GM19351 (cell line): ENCODE measurements around the gene SLAIN1.

Source experiments
- ATAC-seq: cut with Tn5 transposase; IDR thresholded peaks from one replicate; pipeline ENCODE4 v1.9.1; 2021; ENCODE audit warnings: mild to moderate bottlenecking, moderate library complexity; ENCODE audit not compliant: unreplicated experiment

The SLAIN1 gene

GRCh38 chr13:77703408-77703807 lies 5.9 kb downstream of the SLAIN1 start:
- ATAC-seq: no peak

- no peak for ATAC-seq
Measured at GRCh38 chr13:77714119-77714755, 16.8 kb downstream of the SLAIN1 start.

GRCh38 chr13:77715233-77715891 lies 17.9 kb downstream of the SLAIN1 start:
- peak; percentile 29 for ATAC-seq

GRCh38 chr13:77716692-77717091 lies 19.2 kb downstream of the SLAIN1 start:
- no peak for ATAC-seq

- no peak for ATAC-seq
Measured at GRCh38 chr13:77717508-77717907, 20.0 kb downstream of the SLAIN1 start.

- peak; percentile 45 for ATAC-seq
Measured at GRCh38 chr13:77719128-77719527, 21.6 kb downstream of the SLAIN1 start.

GRCh38 chr13:77720988-77721387 lies 23.5 kb downstream of the SLAIN1 start:
- ATAC-seq: no peak

GRCh38 chr13:77724092-77724491 lies 26.6 kb downstream of the SLAIN1 start:
- ATAC-seq: no peak

- no peak for ATAC-seq
Measured at GRCh38 chr13:77725071-77725470, 27.6 kb downstream of the SLAIN1 start.

- ATAC-seq: no peak
Measured at GRCh38 chr13:77728265-77729125, 31.0 kb downstream of the SLAIN1 start.

GRCh38 chr13:77729502-77730221 lies 32.2 kb downstream of the SLAIN1 start:
- ATAC-seq: peak; percentile 97

- ATAC-seq: no peak
Measured at GRCh38 chr13:77730572-77730971, 33.1 kb downstream of the SLAIN1 start.

GRCh38 chr13:77732287-77732686 lies 34.8 kb downstream of the SLAIN1 start:
- no peak for ATAC-seq

- no peak for ATAC-seq
Measured at GRCh38 chr13:77733674-77734073, 36.2 kb downstream of the SLAIN1 start.

- peak; percentile 62 for ATAC-seq
Measured at GRCh38 chr13:77737583-77738200, 40.2 kb downstream of the SLAIN1 start.

GRCh38 chr13:77740097-77740735 lies 42.7 kb downstream of the SLAIN1 start:
- no peak for ATAC-seq

GRCh38 chr13:77740931-77741596 lies 43.6 kb downstream of the SLAIN1 start:
- ATAC-seq: no peak

GRCh38 chr13:77741597-77741972 lies 44.1 kb downstream of the SLAIN1 start:
- ATAC-seq: no peak

- ATAC-seq: no peak
Measured at GRCh38 chr13:77742801-77743200, 45.3 kb downstream of the SLAIN1 start.

- ATAC-seq: peak; percentile 51
Measured at GRCh38 chr13:77745784-77746183, 48.3 kb downstream of the SLAIN1 start.
